K562 (cell line): ENCODE measurements around the gene TMEM179. TPM values are rescaled to one million over a fixed set of nuclear protein-coding genes. Genes with fewer than 3 reads are reported as not detected.

Experiments
- ARID1B ChIP-seq: fragments of 450-650 bp; IDR thresholded peaks from 2 replicates; pipeline ENCODE4 v1.6.1; 2016; ENCODE audit warnings: antibody characterized with exemption, mild to moderate bottlenecking, inconsistent platforms
- FOXK1 ChIP-seq: sonication (generic); formaldehyde crosslinking; IDR thresholded peaks from 2 replicates; pipeline ENCODE4 v1.8.0; 2022; ENCODE audit warnings: missing genetic modification reagents, mild to moderate bottlenecking, borderline replicate concordance
- GABPA ChIP-seq: fragments of 200-800 bp; sonication (Bioruptor generic); conservative IDR thresholded peaks from 2 replicates; pipeline ENCODE4 v1.6.1; 2016; ENCODE audit warnings: low read depth, missing genetic modification characterization, missing compliant biosample characterization
- HMGN3 ChIP-seq: IDR thresholded peaks from 2 replicates; pipeline ENCODE4 v1.6.1; 2011; ENCODE audit warnings: borderline replicate concordance, low read depth, mild to moderate bottlenecking, mixed read lengths, low read length; ENCODE audit not compliant: insufficient read length; ENCODE audit errors: extremely low read depth
- HNRNPL ChIP-seq: fragments of 200-400 bp; formaldehyde crosslinking; IDR thresholded peaks from 2 replicates; pipeline ENCODE4 v1.6.1; 2017; ENCODE audit warnings: low read depth, mild to moderate bottlenecking, low read length
- NR2C1 ChIP-seq, 2 experiments: fragments of 450-650 bp; IDR thresholded peaks; 2 replicates each; pipeline ENCODE4 v1.6.1; 2017; ENCODE audit warnings: mild to moderate bottlenecking in 2 of 2, antibody characterized with exemption in 1 of 2, inconsistent platforms in 1 of 2, missing compliant biosample characterization in 1 of 2, missing genetic modification characterization in 1 of 2
- RCOR1 ChIP-seq, 2 experiments: IDR thresholded peaks; 2 replicates each; pipeline ENCODE4 v1.6.1; 2012; ENCODE audit warnings: low read depth in 2 of 2, low read length in 2 of 2, borderline replicate concordance in 1 of 2, improper control_type of control experiment in 1 of 2
- SIN3A ChIP-seq, 2 experiments: fragments of 150-350 bp in 1 of 2; IDR thresholded peaks; 2 replicates each; pipeline ENCODE4 v1.6.1; 2011 to 2016; ENCODE audit warnings: borderline replicate concordance in 2 of 2, low read depth in 2 of 2, low read length in 2 of 2, mild to moderate bottlenecking in 2 of 2, moderate library complexity in 2 of 2; ENCODE audit not compliant: control insufficient read depth in 1 of 2
- SNRNP70 ChIP-seq: fragments of 200-400 bp; formaldehyde crosslinking; optimal IDR thresholded peaks from 2 replicates; pipeline ENCODE3; 2017; ENCODE audit warnings: low read depth, low read length
- ZNF263 ChIP-seq: sonication (generic); formaldehyde crosslinking; IDR thresholded peaks from 2 replicates; pipeline ENCODE4 v1.8.0; 2022; ENCODE audit warnings: mild to moderate bottlenecking, missing genetic modification reagents, borderline replicate concordance
- polyA plus RNA-seq, 8 experiments: library from polyadenylated mRNA; depleted of rRNA in 4 of 8; stranded (reverse) in 5 of 8; unstranded in 3 of 8; fragments of >200 nt; fragmentation: Nextera tagmentation in 2 of 8; fragmentation: Illumina TruSeq in 1 of 8; extraction: Ambion mirVana in 2 of 8; extraction: Trizol in 1 of 8; gene quantifications; 2 replicates each; pipeline versions ENCODE4 v1.2.1 to v1.2.3, GENCODE V29; 2011 to 2014; ENCODE audit warnings: inconsistent platforms in 1 of 8, missing spikeins in 1 of 8
- total RNA-seq, 7 experiments: library from RNA; depleted of rRNA in 6 of 7; stranded (reverse); fragments of >200 nt in 6 of 7; fragmentation: Illumina TruSeq in 2 of 7; extraction: Trizol in 2 of 7; gene quantifications; 2 replicates each; pipeline versions ENCODE4 v1.2.1 to v1.2.3, GENCODE V29; 2011 to 2021; ENCODE audit warnings: low replicate concordance in 1 of 7
- TF ChIP-seq, protein P1 (sequence below): fragments of 450-650 bp; IDR thresholded peaks from 2 replicates; pipeline ENCODE4 v1.6.1; 2016

The TMEM179 gene
- total and polyA plus RNA-seq, 9 of the 15 experiments (the other 6 are each of a cell fraction or from before 2014, with no cell fraction given) = not detected

DNA sequence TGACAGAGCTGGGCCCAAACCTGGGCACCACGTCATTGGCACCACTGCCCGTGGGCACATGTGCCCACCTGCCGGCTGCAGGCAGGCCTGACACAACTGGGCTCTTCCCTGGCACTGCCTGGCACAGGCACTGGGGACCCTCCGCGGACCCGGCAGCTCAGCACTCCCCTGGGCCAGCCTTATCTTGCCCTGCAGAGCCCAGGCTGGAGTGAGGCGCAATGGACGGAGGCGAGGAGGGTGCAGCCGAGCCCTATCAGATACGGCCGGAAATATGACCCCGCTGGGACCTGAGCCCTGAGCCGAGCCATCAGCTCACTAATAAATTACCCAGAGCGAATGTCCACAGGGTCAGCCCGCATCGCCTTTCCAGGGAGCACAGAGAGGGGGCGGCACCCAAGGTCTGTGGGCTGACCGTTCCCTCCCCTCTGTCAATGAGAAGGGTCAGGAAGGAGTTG, 26.7 kb downstream of the TMEM179 start (continued):
- TF ChIP-seq RCOR1 (IDR thresholded peaks at IDR 0.05; ENCODE audit: borderline replicate concordance in 1 of 2, low read depth in 2 of 2, low read length in 2 of 2) = 0 out of 4 replicates have a peak, but pooled peaks of 1 of the 2 experiments have one; percentile 45
- peak; percentile 58 for TF ChIP-seq ARID1B
- TF ChIP-seq GABPA (tag) = peak; percentile 33; the same call in 1 of the 2 replicates
- no peak for TF ChIP-seq NR2C1 (IDR thresholded peaks at IDR 0.05)
- peak; percentile 45; the same call in 1 of the 2 replicates for TF ChIP-seq NR2C1 (tag; IDR thresholded peaks at IDR 0.05)
- TF ChIP-seq, protein P1, sequence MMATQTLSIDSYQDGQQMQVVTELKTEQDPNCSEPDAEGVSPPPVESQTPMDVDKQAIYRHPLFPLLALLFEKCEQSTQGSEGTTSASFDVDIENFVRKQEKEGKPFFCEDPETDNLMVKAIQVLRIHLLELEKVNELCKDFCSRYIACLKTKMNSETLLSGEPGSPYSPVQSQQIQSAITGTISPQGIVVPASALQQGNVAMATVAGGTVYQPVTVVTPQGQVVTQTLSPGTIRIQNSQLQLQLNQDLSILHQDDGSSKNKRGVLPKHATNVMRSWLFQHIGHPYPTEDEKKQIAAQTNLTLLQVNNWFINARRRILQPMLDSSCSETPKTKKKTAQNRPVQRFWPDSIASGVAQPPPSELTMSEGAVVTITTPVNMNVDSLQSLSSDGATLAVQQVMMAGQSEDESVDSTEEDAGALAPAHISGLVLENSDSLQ = peak; percentile 27; the same call in 1 of the 2 replicates
- no peak for TF ChIP-seq FOXK1 (CRISPR knock-in tag)
- TF ChIP-seq SIN3A (IDR thresholded peaks at IDR 0.05; ENCODE audit: borderline replicate concordance in 2 of 2, control insufficient read depth in 1 of 2, low read depth in 2 of 2, low read length in 2 of 2) = no peak
- TF ChIP-seq SNRNP70 = no peak
- TF ChIP-seq ZNF263 (CRISPR knock-in tag) = no peak
- TF ChIP-seq HMGN3 = no peak
- 0 out of 2 replicates have a peak, but pooled peaks have one; percentile 39 for TF ChIP-seq HNRNPL
